22Rv1 (cell line): ENCODE measurements around the gene TMED4.

ENCODE experiments used
- CTCF ChIP-seq: fragments of 450-650 bp; IDR thresholded peaks from 2 replicates; pipeline ENCODE4 v1.5.1; 2017; ENCODE audit warnings: mild to moderate bottlenecking
- ZFX ChIP-seq: fragments of 450-650 bp; IDR thresholded peaks from 2 replicates; pipeline ENCODE4 v1.6.1; 2017; ENCODE audit warnings: antibody characterized with exemption, borderline replicate concordance

GRCh38 chr7:44573464-44574286, 8.4 kb downstream of the TMED4 start, which contains the start of gene DDX56:
- TF ChIP-seq CTCF, result no peak
- TF ChIP-seq ZFX, result no peak
